Breast epithelium (tissue), 4 donors: ENCODE results near the gene MACC1. TPM values are rescaled to one million over a fixed set of nuclear protein-coding genes. Genes with fewer than 3 reads are reported as not detected.

ENCODE experiments used
- DNase-seq, 2 donors: peaks; one replicate each; pipeline ENCODE4 v3.0.0-alpha.2; 2019; ENCODE audit warnings: low spot score in 2 of 2
- H3K27ac ChIP-seq, 2 donors: fragments of 200-600 bp; sonication (generic) in 1 of 2; one replicate each; pipeline ENCODE4 v1.5.1; 2016 to 2019; ENCODE audit warnings: mild to moderate bottlenecking in 1 of 2
- H3K27me3 ChIP-seq, 2 donors: fragments of 200-600 bp; sonication (generic) in 1 of 2; one replicate each; pipeline versions ENCODE4 v1.5.1 to v1.6.0; 2017 to 2019; ENCODE audit warnings: control low read depth in 1 of 2, mild to moderate bottlenecking in 1 of 2
- H3K36me3 ChIP-seq: fragments of 200-600 bp; one replicate; pipeline ENCODE4 v1.5.1; 2019
- H3K4me1 ChIP-seq, 2 donors: fragments of 200-600 bp; sonication (generic); one replicate each; pipeline ENCODE4 v1.5.1; 2016 to 2019; ENCODE audit warnings: control low read depth in 1 of 2
- H3K4me3 ChIP-seq, 3 donors: fragments of 200-600 bp; sonication (generic); 1 replicate in 2 of 3; 2 replicates in 1 of 3; pipeline ENCODE4 v1.5.1; 2016 to 2019; ENCODE audit warnings: mild to moderate bottlenecking in 3 of 3, moderate library complexity in 2 of 3
- H3K9me3 ChIP-seq, 2 donors: fragments of 200-600 bp; sonication (generic) in 1 of 2; one replicate each; pipeline ENCODE4 v1.5.1; 2016 to 2019; ENCODE audit warnings: control low read depth in 1 of 2
- POLR2A ChIP-seq: fragments of 450-650 bp; IDR thresholded peaks from one replicate; pipeline ENCODE4 v1.6.1; 2016; ENCODE audit warnings: antibody characterized with exemption, mild to moderate bottlenecking, moderate library complexity
- POLR2AphosphoS5 ChIP-seq, 3 donors: sonication (generic); formaldehyde crosslinking; IDR thresholded peaks; one replicate each; pipeline ENCODE4 v1.6.1; 2017; ENCODE audit warnings: antibody characterized with exemption in 3 of 3
- intact Hi-C: fragments of 100-400 bp; cut with DNase I; formaldehyde crosslinking; loops from one replicate; pipeline ENCODE4 v1.15.1; 2023; ENCODE audit warnings: low total_unique reads
- total RNA-seq, 3 donors: library from RNA; depleted of rRNA; stranded (reverse); fragments of >200 nt; gene quantifications; one replicate each; pipeline ENCODE4 v1.1.0, GENCODE V29; 2016
- TF ChIP-seq, protein P1 (sequence below), 3 donors: fragments of 450-650 bp; IDR thresholded peaks; one replicate each; pipeline ENCODE4 v1.5.1; 2016 to 2017; ENCODE audit warnings: antibody characterized with exemption in 3 of 3, mild to moderate bottlenecking in 3 of 3, moderate library complexity in 3 of 3

Gene MACC1
- total RNA-seq, 3 donors from 2014 or later: 0.32 to 39.4 (median 19.3) TPM

DNA sequence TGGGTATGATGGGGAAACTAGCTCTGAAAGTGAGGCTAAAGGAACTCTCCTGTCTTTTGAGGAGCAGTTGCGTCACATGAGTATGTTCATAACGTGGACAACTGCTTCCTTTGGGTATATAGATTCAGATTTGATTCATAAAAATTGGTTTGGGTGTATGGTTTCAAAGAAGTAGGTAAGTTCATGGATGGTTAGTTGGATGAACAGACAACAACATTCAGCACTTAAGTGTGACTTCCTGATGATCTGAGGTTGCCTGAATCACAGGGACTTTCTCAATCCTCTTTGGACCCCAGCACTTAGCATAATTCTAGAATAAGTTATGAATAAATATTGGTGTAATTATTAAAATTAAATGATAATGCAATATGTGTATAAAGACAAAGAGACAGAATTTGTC is 43.4 kb downstream of the MACC1 start:
- intact Hi-C loops: no loop called here
- DNase-seq: no peak
- TF ChIP-seq POLR2AphosphoS5 (IDR thresholded peaks at IDR 0.05): no peak
- TF ChIP-seq POLR2A: no peak
- TF ChIP-seq, protein P1, sequence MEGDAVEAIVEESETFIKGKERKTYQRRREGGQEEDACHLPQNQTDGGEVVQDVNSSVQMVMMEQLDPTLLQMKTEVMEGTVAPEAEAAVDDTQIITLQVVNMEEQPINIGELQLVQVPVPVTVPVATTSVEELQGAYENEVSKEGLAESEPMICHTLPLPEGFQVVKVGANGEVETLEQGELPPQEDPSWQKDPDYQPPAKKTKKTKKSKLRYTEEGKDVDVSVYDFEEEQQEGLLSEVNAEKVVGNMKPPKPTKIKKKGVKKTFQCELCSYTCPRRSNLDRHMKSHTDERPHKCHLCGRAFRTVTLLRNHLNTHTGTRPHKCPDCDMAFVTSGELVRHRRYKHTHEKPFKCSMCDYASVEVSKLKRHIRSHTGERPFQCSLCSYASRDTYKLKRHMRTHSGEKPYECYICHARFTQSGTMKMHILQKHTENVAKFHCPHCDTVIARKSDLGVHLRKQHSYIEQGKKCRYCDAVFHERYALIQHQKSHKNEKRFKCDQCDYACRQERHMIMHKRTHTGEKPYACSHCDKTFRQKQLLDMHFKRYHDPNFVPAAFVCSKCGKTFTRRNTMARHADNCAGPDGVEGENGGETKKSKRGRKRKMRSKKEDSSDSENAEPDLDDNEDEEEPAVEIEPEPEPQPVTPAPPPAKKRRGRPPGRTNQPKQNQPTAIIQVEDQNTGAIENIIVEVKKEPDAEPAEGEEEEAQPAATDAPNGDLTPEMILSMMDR (IDR thresholded peaks at IDR 0.05): no peak
- Histone ChIP-seq H3K36me3 (no peaks in the 10 kb centered on the region), H3K27me3 (no peaks in the 10 kb centered on the region), H3K4me1 (no peaks in the 10 kb centered on the region), H3K27ac (no peak overlapping the region), H3K4me3 (no peak overlapping the region), H3K9me3 (no peaks in the 10 kb centered on the region)

DNA sequence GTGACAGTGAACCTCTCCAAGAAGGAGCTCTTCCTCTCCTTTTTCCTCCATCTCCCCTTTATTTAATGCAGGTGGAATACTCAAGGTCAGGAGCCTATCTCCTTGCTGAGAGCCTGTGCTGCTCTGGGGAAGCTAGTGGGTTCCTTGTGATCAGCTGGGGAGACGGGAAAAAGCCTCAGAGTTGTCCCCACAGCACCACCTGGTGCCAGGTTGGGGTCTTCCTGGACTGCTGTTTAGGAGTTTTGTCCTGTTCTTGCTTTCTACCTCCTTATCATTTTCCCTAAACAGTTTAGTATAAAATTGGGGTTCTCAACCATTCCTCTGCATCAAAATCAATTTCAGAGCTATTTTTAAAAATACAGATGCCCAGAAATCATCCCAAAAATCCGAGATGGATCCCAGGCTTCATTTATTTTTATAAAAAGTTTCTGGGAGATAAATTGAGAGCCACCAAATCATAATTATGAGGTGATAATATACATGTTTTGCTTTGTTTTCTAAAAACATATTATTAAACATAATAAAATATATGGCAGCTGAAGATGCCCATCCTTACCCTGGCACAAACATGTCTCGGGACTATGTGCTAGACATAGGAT is 44.3 kb downstream of the MACC1 start:
- Histone ChIP-seq H3K4me3 (no peak overlapping the region), H3K36me3 (no peaks in the 10 kb centered on the region), H3K27me3 (no peaks in the 10 kb centered on the region), H3K9me3 (no peaks in the 10 kb centered on the region), H3K4me1 (no peaks in the 10 kb centered on the region), H3K27ac (no peak overlapping the region)
- TF ChIP-seq, protein P1 (IDR thresholded peaks at IDR 0.05): peak in 2 of 3 donors; percentile 31 to 37
- TF ChIP-seq POLR2A: no peak
- TF ChIP-seq POLR2AphosphoS5 (IDR thresholded peaks at IDR 0.05): no peak
- no peak for DNase-seq
- intact Hi-C loops: no loop called here

DNA sequence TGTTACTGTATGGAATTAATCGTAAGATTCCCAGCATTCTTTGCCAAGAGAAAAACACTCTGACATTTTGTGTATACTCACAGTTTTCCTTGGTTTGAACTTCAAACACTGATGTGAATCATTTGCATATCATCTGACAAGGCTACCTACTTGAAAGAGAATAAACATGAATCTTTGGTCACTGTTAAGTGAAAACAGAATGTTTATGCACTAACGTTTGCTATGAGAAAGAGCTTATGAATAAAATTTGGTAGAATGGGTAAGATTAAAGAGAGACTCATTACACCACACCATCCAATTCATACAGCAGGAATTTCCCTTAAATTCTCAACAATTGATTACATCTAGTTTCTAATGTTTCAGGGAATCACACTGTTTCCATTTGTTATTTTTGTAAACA is 46.6 kb downstream of the MACC1 start:
- no peaks in the 10 kb centered on the region for H3K4me1 ChIP-seq
- H3K27ac ChIP-seq: no peak overlapping the region
- no peak for DNase-seq
- intact Hi-C loops: no loop called here
- no peaks in the 10 kb centered on the region for H3K27me3 ChIP-seq
- TF ChIP-seq POLR2A (no peak), POLR2AphosphoS5 (IDR thresholded peaks at IDR 0.05) (no peak)
- TF ChIP-seq, protein P1 (IDR thresholded peaks at IDR 0.05): no peak
- H3K36me3 ChIP-seq: no peaks in the 10 kb centered on the region
- H3K4me3 ChIP-seq: no peak overlapping the region
- H3K9me3 ChIP-seq: no peaks in the 10 kb centered on the region

DNA sequence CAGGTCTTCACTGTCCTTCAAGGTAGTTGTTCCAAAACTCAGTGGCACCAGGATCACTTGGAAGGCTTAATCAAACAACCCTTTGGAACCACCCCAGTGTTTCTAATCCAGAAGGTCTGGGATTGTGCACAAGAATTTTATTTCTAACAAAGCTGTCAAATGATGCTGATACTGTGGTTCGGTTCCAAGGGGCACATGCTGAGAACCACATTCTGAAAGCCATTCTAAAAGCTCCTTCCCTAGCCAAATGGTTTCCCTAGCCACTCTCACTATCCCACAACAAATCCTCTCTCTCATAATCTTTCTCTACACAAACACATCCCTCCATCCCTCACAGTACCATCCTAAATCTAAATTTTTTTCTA is 52.1 kb downstream of the MACC1 start:
- Histone ChIP-seq H3K27me3 (no peaks in the 10 kb centered on the region), H3K4me3 (no peak overlapping the region), H3K36me3 (no peaks in the 10 kb centered on the region), H3K4me1 (no peaks in the 10 kb centered on the region), H3K9me3 (no peaks in the 10 kb centered on the region), H3K27ac (peak overlapping the region in 1 of 2 donors; percentile 22)
- TF ChIP-seq, protein P1 (IDR thresholded peaks at IDR 0.05): no peak
- no peak for TF ChIP-seq POLR2AphosphoS5 (IDR thresholded peaks at IDR 0.05)
- DNase-seq: no peak
- intact Hi-C loops: no loop called here

DNA sequence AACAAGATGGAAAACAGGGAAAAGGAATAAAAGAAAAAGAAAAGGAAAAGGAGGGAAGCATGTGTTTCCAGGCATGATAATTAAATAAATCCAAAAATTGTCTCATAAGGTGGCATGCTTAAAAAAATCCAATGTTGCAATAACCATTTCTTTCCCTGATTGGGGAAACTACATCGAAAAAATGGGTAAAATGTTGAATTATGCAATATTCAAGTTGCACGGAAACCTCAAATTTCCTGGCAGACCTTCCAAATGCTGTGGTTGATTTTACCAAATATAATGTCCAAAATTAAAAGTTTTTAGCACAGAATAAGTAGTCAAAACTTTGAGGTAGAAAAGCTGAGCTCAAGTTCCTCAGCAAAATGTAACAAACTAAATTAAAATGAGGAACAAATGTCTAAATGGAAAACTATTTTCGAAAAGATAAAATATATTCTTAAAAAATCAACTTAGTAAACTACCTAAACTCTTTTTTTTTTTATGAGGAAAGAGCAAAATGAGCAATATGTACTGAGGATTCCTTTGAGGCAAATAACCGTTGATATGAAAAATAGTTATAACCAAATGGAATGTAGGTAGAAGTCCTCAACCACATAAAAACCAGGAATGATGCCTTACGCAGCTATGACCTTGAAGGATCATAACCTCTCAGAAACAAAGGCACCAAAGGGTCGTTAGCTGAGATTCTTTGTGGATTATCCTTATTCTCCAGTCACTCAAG is 52.6 kb downstream of the MACC1 start:
- intact Hi-C loops: no loop called here
- no peak overlapping the region for H3K4me3 ChIP-seq
- H3K27ac ChIP-seq: peak overlapping the region in 1 of 2 donors; percentile 22
- TF ChIP-seq POLR2A (no peak), POLR2AphosphoS5 (IDR thresholded peaks at IDR 0.05) (no peak)
- TF ChIP-seq, protein P1 (IDR thresholded peaks at IDR 0.05): no peak
- DNase-seq: no peak
- H3K9me3 ChIP-seq: no peaks in the 10 kb centered on the region
- no peaks in the 10 kb centered on the region for H3K27me3 ChIP-seq
- H3K36me3 ChIP-seq: no peaks in the 10 kb centered on the region
- H3K4me1 ChIP-seq: no peaks in the 10 kb centered on the region
